ENCODE measurements around the gene DDI2.
A peak's percentile ranks its signal among the peaks of the same experiment; 100 is the strongest.

DDI2 gene

GRCh38 chr1:15669864-15670263 is 52.6 kb downstream of the DDI2 start:
- no peak for DNase-seq (ENCODE audit: low spot score in 2 of 2)
- ATAC-seq (ENCODE audit: low read depth): no peak
- Mint-ChIP-seq H3K27ac (peak overlapping the region; percentile 4), H3K36me3 (no peaks in the 10 kb centered on the region), H3K9me3 (no peaks in the 10 kb centered on the region), H3K4me3 (no peak overlapping the region), H3K4me1 (peaks cover 2% of the 10 kb centered on the region), H3K27me3 (no peaks in the 10 kb centered on the region)

- H3K27ac Mint-ChIP-seq: peak overlapping the region; percentile 4
- ATAC-seq (ENCODE audit: low read depth): no peak
- H3K4me1 Mint-ChIP-seq: peaks cover 7% of the 10 kb centered on the region
These were observed 54.2 kb downstream of the DDI2 start for GRCh38 chr1:15671430-15671829.

GRCh38 chr1:15674386-15675159 is 57.3 kb downstream of the DDI2 start:
- no peak overlapping the region for H3K27ac Mint-ChIP-seq
- no peak for DNase-seq (ENCODE audit: low spot score in 2 of 2)
- H3K9me3 Mint-ChIP-seq: no peaks in the 10 kb centered on the region
- no peaks in the 10 kb centered on the region for H3K36me3 Mint-ChIP-seq
- no peak overlapping the region for H3K4me3 Mint-ChIP-seq
- peaks cover 12% of the 10 kb centered on the region for H3K4me1 Mint-ChIP-seq
- no peaks in the 10 kb centered on the region for H3K27me3 Mint-ChIP-seq
- ATAC-seq (ENCODE audit: low read depth): no peak

More at GRCh38 chr1:15671430-15671829, 54.2 kb downstream of the DDI2 start:
- H3K4me3 Mint-ChIP-seq: no peak overlapping the region
- no peaks in the 10 kb centered on the region for H3K27me3 Mint-ChIP-seq
- DNase-seq (ENCODE audit: low spot score in 2 of 2): no peak
- H3K36me3 Mint-ChIP-seq: no peaks in the 10 kb centered on the region
- H3K9me3 Mint-ChIP-seq: no peaks in the 10 kb centered on the region

GRCh38 chr1:15676010-15676409 is 58.8 kb downstream of the DDI2 start:
- Mint-ChIP-seq H3K27ac (no peak overlapping the region), H3K9me3 (no peaks in the 10 kb centered on the region), H3K27me3 (no peaks in the 10 kb centered on the region), H3K4me3 (no peak overlapping the region), H3K4me1 (peaks cover 19% of the 10 kb centered on the region), H3K36me3 (no peaks in the 10 kb centered on the region)
- ATAC-seq (ENCODE audit: low read depth): no peak
- DNase-seq (ENCODE audit: low spot score in 2 of 2): no peak

- ATAC-seq (ENCODE audit: low read depth) (no peak), DNase-seq (ENCODE audit: low spot score in 2 of 2) (no peak)
- Mint-ChIP-seq H3K4me1 (peaks cover 26% of the 10 kb centered on the region), H3K27me3 (no peaks in the 10 kb centered on the region), H3K36me3 (no peaks in the 10 kb centered on the region), H3K27ac (no peak overlapping the region), H3K9me3 (no peaks in the 10 kb centered on the region), H3K4me3 (no peak overlapping the region)
These were observed 59.7 kb downstream of the DDI2 start for GRCh38 chr1:15676688-15677661.

GRCh38 chr1:15678578-15678977 is 61.3 kb downstream of the DDI2 start:
- peak; percentile 39 for ATAC-seq (ENCODE audit: low read depth)

GRCh38 chr1:15680131-15680530 is 62.9 kb downstream of the DDI2 start:
- peaks cover 35% of the 10 kb centered on the region for H3K4me1 Mint-ChIP-seq
- no peaks in the 10 kb centered on the region for H3K27me3 Mint-ChIP-seq
- DNase-seq (ENCODE audit: low spot score in 2 of 2) (no peak), ATAC-seq (ENCODE audit: low read depth) (no peak)
- H3K4me3 Mint-ChIP-seq: no peak overlapping the region
- no peaks in the 10 kb centered on the region for H3K36me3 Mint-ChIP-seq
- no peak overlapping the region for H3K27ac Mint-ChIP-seq
- no peaks in the 10 kb centered on the region for H3K9me3 Mint-ChIP-seq

More at GRCh38 chr1:15678578-15678977, 61.3 kb downstream of the DDI2 start:
- H3K27me3 Mint-ChIP-seq: no peaks in the 10 kb centered on the region
- H3K36me3 Mint-ChIP-seq: no peaks in the 10 kb centered on the region
- H3K9me3 Mint-ChIP-seq: no peaks in the 10 kb centered on the region
- no peak for DNase-seq (ENCODE audit: low spot score in 2 of 2)
- no peak overlapping the region for H3K27ac Mint-ChIP-seq
- H3K4me3 Mint-ChIP-seq: no peak overlapping the region
- peaks cover 33% of the 10 kb centered on the region for H3K4me1 Mint-ChIP-seq

- no peaks in the 10 kb centered on the region for H3K27me3 Mint-ChIP-seq
- no peak overlapping the region for H3K4me3 Mint-ChIP-seq
- no peaks in the 10 kb centered on the region for H3K9me3 Mint-ChIP-seq
- DNase-seq (ENCODE audit: low spot score in 2 of 2) (no peak), ATAC-seq (ENCODE audit: low read depth) (no peak)
- H3K27ac Mint-ChIP-seq: peak overlapping the region; percentile 95
- peaks cover 34% of the 10 kb centered on the region for H3K4me1 Mint-ChIP-seq
- H3K36me3 Mint-ChIP-seq: no peaks in the 10 kb centered on the region
These were observed 63.5 kb downstream of the DDI2 start for GRCh38 chr1:15680561-15681348.

- Mint-ChIP-seq H3K4me3 (peak overlapping the region; percentile 81), H3K9me3 (no peaks in the 10 kb centered on the region), H3K27ac (peak overlapping the region; percentile 95), H3K4me1 (peaks cover 35% of the 10 kb centered on the region), H3K27me3 (no peaks in the 10 kb centered on the region), H3K36me3 (no peaks in the 10 kb centered on the region)
- ATAC-seq (ENCODE audit: low read depth) (peak; percentile 78), DNase-seq (ENCODE audit: low spot score in 2 of 2) (peak; percentile 68 to 70)
These were observed 64.4 kb downstream of the DDI2 start for GRCh38 chr1:15681349-15682292.

- H3K27ac Mint-ChIP-seq: peak overlapping the region; percentile 95
- ATAC-seq (ENCODE audit: low read depth): no peak
- H3K27me3 Mint-ChIP-seq: no peaks in the 10 kb centered on the region
- H3K4me1 Mint-ChIP-seq: peaks cover 39% of the 10 kb centered on the region
- peaks cover 1% of the 10 kb centered on the region for H3K36me3 Mint-ChIP-seq
- peak in 1 of 2 donors; percentile 20 for DNase-seq (ENCODE audit: low spot score in 2 of 2)
- peak overlapping the region; percentile 81 for H3K4me3 Mint-ChIP-seq
- no peaks in the 10 kb centered on the region for H3K9me3 Mint-ChIP-seq
These were observed 65.7 kb downstream of the DDI2 start for GRCh38 chr1:15682936-15683341.

GRCh38 chr1:15683345-15684039 is 66.2 kb downstream of the DDI2 start:
- DNase-seq (ENCODE audit: low spot score in 2 of 2) (peak in 1 of 2 donors; percentile 23), ATAC-seq (ENCODE audit: low read depth) (no peak)
- Mint-ChIP-seq H3K4me1 (peaks cover 39% of the 10 kb centered on the region), H3K27ac (peak overlapping the region; percentile 95), H3K36me3 (peaks cover 3% of the 10 kb centered on the region), H3K27me3 (no peaks in the 10 kb centered on the region), H3K9me3 (no peaks in the 10 kb centered on the region), H3K4me3 (peak overlapping the region; percentile 81)

- ATAC-seq (ENCODE audit: low read depth) (peak; percentile 65), DNase-seq (ENCODE audit: low spot score in 2 of 2) (peak in 1 of 2 donors; percentile 41)
- H3K27me3 Mint-ChIP-seq: no peaks in the 10 kb centered on the region
- H3K27ac Mint-ChIP-seq: peak within 1 kb of the TSS; percentile 95
- H3K9me3 Mint-ChIP-seq: no peaks in the 10 kb centered on the region
- H3K36me3 Mint-ChIP-seq: peaks cover 3% of the 10 kb centered on the region
- H3K4me1 Mint-ChIP-seq: peaks cover 37% of the 10 kb centered on the region
- H3K4me3 Mint-ChIP-seq: peak within 1 kb of the TSS; percentile 87
These were observed 66.8 kb downstream of the DDI2 start, which contains the start of gene PLEKHM2 for GRCh38 chr1:15684042-15684461. PLEKHM2 (plus strand) TSS chr1:15684320; CDS start chr1:15684559, 239 bp downstream.
